ENCODE data around the gene TACC2.

The TACC2 gene

DNA sequence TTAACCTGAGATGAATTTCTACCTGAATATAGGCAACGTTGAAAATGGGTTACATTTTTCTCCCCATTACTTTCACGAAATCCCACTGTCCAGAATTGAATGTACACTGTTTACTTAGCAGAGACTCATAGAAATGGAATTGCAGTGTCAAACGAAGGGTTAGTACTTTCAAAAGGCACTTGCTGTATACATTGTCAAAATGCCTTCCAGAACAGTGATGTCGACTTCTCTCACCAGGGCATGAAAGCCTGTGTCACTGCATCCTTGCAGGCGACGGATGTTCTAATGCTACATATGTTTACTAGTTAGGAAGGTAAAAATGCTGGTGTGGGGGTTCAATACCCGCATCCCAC lies 41.2 kb downstream of the TACC2 start:
- DNase-seq (ENCODE audit: low read depth) = no peak

DNA sequence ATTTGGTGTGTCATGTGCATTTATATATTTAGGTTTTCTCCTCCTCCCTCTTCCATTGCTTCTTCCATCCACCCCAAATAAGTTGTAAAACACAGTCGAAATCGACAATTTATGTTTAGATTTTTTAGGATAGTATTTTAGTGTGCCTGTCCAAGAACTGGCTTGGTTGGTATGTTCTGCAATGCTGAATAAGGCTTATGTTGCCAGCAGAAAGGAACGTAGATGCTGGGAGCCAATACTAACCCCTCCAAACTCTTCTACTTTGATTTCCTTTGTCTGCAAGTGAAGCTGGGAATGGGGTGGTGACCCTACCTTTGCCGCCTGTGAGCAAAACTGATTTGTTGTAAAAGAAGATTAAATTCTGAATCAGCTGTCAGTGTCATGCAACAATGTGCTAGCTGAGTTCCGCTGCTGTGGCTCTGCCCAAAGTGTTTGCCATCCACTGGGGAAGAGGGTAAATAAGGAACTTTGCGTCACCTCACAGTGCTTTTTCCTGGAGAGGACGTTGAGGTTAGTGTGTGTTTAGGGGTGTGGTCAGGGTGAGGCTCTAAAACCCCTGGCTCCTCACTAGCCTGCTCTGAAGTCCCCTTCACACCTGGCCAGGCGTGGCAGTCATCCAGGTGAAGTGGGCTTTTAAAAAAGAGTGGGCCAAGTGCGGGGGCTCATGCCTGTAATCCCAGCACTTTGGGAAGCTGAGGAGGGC lies 44.4 kb downstream of the TACC2 start:
- no peak for DNase-seq (ENCODE audit: low read depth)

DNA sequence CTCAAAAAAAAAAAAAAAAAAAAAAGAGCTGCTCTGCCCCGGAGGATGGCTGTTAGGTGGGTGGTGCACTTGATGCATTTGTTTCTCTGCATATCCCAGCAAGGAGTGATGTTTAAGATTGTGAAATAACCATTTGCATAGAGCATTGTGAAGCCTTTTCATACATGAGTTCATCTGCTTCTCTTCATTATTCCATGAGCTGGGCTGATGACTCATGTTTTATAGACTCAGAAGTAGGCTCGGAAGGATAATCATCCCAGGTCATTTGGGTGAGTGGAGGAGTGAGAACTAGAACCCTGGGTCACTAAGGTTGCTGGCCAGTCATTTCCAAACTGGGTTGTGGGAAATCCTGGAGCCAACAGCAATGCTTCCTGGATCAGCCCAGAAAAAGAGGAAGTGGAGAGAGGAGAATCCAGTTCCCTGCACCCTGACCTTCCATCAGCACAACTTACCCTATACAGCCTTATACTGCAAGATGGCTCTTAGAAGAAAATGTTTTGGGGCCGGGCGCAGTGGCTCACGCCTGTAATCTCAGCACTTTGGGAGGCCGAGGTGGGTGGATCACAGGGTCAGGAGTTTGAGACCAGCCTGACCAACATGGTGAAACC lies 45.3 kb downstream of the TACC2 start:
- DNase-seq (ENCODE audit: low read depth) = peak; percentile 35

DNA sequence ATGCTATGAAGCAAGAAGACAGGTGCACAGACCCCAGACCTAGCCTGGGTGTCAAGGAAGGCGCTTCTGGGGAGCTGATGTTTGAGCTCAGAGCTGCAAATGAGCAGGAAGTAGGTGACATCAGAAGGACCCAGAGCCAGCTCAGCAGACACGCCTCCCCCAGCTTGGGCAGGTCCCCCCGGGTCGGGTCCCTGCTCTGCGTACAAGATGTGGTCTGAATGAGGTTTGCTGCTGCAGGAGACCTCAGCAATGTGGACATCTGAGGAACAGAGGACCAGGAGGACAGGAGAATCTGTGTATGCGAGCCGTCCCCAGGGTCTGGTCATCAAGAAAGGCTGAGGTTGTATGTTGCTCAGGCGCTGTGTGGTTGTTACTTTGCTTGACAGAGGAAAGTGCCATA lies 51.8 kb downstream of the TACC2 start:
- DNase-seq (ENCODE audit: low read depth) = no peak

DNA sequence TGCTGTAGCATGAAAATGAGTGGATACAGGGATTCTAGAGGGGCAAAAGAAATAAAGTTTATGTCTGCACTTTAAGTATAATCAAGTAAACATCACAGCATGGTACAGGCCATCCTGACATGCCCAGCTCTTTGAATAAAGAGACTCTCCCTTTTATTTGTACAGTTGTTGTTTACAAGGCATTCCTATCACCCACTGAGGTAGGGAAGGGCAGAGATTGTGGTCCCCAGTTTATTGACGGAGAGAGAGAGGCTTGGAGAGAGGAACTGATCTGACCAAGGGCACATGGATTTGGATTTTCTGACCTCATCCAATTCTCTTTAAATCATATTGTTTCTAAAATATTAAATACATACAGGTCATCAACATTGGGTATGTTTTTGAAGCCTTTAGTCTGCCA lies 53.9 kb downstream of the TACC2 start:
- no peak for DNase-seq (ENCODE audit: low read depth)

DNA sequence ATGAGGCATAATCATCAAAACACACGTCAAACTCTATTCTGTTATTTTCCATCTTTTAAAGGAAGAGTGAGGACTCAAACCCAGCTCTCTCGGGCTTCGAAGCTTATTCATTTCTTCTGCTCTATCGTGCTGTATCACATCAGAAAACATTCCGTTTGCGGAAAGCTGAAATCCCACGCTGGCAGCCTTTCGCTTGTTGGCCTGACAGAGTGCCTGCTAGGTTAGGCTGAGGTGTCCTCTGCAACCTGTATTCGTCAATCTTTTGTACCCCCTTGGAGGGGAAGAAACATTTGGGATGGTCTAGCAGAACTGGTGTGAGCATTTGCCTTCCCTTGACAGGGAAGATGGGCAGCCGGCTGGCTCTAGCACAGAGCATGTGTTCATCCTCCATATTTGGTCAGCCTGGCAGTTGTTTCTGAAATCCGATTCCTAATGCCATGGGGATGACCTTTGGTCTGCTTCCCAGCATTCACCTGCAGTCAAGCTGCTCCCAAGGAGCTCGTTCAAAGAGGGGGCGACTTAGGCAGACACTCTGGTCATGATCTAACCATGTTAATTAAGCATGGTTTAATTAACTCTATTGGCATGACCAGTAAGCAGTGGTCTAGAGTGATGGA lies 55.2 kb downstream of the TACC2 start:
- DNase-seq (ENCODE audit: low read depth) = no peak

DNA sequence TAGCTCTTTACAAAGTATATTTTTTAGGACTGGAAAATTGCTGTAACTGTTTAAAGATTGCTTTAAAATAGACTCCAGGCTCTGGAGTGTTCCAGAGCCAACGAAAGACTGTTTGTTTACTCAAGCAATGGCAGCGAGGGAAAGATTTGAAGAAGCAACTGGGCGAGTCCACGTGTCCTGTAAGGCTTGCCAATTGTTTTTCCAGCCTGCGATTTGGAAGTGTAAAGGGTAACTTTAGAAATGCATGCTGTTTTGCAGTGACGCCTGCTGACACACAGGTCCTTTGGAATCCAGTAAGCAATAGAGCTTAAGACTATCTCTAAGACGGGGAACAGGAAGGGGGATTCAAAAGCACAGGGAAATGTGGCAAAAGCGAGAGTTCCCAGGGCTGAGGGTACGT lies 55.8 kb downstream of the TACC2 start:
- no peak for DNase-seq (ENCODE audit: low read depth)

DNA sequence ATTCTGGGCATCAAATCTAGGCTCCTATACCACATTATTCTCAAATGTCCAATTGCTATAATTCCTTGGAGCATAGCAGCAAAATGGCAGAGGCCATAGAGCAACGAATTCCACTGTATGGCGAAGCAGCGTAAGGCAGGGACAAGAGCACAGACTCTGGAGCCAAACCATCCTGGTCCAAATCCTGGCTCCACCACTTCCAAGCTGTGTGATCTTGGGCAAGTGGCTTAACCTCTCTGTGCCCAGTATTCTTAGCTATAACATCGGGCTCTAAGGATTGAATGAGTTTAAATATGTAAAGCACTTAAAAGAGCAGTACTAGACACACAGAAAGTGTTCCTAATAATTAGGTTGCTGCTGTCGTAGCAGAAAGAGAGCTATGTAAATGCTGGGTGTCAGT lies 56.2 kb downstream of the TACC2 start:
- DNase-seq (ENCODE audit: low read depth) = no peak

DNA sequence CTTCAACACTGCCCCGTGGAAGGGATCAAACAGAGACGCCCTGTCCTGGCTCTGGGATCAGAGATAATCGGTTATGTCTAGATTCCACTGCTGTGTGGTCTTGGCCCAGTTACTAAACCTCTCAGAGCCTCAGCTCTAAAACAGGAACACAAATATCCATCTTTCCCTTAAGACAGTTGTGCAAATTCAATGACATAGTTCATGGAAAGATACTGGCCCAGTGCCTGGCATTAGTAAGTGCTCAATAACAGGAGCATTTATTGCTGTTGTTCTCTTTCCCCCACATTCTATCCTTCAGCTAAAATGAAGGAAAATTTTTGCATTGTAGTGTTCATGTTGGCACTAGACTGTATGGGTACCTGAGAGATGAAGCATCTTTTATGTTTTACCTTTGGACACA lies 58.6 kb downstream of the TACC2 start:
- no peak for DNase-seq (ENCODE audit: low read depth)

DNA sequence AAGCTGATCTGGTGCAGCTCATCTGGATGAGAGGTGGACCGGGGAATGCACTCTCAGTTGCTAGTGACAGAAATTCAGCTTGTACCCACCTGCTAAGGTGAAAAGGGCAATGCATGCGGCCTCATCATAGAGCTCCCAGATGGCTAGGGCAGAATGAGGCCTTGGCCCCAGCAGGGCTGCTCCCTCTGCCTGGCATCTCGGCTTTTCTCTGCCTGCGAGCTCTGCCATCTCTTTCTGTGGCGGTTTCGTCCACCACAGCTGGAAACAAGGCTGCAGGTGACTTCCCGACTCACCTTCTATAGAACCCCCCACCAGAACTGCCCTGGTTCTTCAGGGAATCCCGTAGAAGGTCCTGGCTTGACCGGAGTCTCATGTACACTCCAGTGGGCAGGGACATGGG lies 60.1 kb downstream of the TACC2 start:
- no peak for DNase-seq (ENCODE audit: low read depth)

DNA sequence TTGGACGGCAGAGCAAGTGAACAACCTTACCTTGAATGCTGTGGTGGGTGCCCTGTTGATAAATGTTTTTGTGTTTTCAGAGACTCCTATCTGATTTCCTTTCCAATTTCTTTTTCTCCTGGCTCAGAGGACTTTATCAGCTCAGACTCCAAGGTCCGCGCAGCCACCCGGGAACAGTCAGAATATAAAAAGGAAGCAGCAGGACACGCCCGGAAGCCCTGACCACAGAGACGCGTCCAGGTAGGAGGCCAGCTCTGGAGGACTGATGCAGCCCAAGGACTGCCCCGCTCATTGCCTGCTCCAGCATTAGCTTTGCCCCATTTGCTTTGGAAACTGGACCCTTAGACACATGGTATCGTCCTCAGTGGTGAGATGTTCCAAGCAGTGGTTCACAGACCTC lies 61.3 kb downstream of the TACC2 start:
- no peak for DNase-seq (ENCODE audit: low read depth)

DNA sequence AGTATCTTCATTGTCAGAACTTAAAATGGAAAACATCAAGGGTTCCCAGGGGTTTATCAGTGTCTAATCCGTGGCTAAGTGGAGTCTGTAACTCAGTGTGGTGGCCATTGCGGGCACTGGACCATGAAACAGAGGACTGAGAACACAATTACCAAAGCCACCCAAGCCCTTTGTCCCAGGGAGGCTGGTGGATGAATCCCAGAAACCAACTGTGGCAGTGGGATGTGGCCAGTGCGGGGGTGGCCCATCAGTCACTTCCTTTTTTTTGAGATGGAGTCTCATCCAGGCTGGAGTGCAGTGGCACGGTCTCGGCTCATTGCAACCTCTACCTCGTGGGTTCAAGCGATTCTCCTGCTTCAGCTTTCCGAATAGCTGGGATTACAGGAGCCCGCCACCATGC lies 61.8 kb downstream of the TACC2 start:
- DNase-seq (ENCODE audit: low read depth) = no peak

DNA sequence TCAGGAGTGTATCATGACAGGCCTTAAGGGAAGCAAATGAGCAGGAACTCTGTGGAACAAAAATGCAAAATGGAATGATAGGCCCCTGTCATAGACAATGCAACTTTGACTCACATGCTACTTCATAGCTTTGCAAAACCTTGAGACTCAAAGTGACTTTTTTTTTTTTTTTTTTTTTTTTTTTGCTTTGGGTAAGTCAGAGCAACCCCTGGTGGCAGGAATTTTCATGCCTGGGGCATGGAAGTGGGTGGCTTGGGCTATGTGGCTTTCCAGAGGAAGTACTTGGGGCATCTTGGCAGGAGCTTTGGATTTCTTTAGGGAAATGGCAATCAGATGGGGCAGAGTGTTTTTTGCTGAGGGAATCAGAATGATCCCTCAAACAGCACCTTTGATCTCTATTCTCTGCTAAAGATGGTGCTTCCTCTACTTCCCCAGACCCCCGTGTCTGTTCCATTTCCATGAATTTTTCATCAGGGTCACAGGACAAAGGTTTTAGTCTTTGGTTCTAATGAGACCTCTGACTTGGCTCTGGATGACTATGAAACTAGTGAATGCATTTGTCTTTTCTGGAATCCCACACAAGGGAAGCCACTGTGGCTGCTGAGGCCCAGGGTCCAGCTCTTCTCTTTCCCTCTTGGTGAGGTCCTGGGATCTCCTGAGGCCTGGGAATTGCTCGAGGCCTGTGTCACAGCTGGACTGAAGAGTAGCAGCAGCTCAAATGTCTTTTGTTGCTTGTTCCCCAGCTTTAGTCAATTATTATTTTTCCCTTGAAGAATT lies 62.8 kb downstream of the TACC2 start:
- no peak for DNase-seq (ENCODE audit: low read depth)

DNA sequence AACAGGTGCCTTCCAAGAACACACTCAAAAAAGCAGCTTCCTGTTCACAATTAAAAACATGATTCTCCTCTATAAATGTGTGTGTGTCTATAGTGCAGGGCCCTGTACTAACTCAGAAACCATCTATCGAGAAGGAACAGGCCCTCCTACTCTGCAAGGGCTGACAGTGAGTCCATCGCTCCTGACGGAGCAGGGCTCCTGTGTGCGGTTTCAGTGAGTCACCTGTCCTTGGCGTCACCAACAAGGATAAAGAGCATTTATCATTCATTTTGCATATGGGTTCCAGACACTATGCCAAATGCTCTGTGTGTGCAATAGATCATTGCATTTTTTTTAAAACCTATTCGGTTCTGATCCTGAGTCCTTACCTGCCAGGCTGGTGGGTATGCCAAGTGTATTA lies 63.7 kb downstream of the TACC2 start:
- DNase-seq (ENCODE audit: low read depth) = no peak

DNA sequence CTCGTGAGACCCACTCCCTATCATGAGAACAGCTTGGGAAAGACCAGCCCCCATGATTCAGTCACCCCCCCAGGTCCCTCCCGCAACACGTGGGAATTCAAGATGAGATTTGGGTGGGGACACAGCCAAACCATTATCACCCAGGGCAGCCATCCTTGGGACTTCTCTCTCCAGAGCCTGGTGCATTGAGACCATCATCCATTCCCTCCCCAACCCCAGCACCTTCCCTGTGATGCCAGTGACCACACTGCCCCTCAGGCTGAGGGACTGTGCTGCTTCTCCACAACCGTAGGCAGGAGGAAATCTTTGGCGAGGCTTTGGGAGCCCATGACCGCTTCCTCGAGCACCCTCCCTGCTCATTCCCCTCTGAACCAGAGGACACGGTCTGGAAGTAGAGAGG lies 64.4 kb downstream of the TACC2 start:
- no peak for DNase-seq (ENCODE audit: low read depth)

DNA sequence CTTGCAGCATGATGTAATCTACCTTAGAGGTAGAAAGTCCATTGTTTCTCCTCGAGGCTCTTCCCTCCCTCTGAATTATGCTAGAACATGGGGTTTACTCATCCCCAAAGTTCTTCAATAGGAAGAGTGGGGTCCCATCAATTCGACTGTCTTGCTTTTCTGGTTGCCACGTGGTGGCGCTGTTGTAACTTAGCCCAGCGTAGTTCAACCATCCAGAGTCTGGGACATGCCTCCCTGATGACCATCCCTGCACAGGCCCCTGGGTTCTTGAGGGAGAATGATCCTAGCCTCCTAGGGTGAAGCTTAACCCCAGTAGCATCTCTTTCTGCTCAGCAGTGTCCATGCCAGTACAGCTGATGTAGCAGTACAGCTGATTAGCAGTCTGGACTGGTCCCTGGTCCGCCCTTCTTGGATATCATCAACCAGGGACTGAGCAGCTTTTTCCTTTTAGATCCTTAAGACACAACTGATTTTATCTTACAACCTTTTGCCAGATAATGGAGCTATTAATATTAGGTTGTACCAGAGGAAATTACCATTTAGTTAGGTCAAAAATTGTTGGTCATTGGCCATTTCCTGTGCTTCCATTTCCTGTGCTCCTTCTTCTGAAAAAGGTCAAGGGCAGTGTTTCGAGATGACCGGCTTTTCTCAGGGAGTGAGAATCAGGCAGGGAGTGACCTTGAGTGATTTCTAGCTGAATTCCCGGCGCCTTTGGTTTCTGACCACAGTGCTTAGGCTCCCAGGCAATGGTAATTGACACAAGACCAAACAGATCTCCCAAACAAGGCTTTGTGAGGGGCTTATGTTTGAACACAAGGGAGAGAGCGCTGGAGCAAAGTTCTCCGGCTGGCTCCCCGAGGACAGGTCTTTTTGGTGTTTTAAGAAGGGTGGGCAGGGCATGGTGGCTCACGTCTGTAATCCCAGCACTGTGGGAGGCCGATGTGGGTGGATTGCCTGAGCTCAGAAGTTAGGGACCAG lies 65.4 kb downstream of the TACC2 start:
- DNase-seq (ENCODE audit: low read depth) = no peak

DNA sequence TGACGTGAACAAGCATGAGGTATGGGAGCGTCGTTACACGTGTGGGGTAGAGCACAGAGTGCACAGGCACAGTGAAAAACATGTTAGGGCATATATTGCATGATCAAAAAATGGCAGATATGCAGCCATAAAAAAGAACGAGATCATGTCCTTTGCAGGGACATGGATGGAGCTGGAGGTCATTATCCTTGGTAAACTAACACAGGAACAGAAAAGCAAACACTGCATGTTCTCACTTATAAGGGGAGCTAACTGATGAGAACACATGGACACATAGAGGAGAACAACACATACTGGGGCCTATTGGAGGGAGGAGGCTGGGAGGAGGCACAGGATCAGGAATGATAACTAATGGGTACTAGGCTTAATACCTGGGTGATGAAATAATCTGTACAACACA lies 66.3 kb downstream of the TACC2 start:
- DNase-seq (ENCODE audit: low read depth) = no peak

DNA sequence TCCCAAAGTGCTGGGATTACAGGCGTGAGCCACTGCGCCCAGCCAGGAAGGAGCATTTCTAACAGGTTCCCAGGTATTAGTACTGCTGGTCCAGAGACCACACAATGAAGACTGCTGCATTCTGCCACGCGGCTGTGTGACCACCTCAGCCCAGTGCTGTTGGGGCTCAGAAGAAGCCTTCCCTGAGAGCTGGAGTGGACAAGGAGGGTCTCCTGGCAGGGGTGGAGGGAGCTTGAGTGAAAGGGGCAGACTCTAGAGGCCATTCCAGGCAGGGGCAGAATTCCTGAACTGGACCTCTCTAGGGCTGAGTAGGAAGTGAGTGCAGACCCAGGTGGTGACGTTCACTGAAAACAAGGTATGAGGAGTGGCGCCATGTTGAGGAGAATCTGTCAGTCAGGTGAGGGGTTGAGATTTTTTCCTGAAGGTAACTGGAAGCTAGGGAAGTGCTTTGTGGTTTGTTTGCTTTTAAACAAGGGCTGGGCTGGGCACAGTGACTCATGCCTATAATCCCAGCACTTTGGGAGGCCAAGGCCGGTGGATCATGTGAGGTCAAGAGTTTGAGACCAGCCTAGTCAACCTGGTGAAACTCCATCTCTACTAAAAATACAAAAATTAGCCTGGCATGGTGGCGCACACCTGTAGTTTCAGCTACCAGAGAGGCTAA lies 67.6 kb downstream of the TACC2 start:
- DNase-seq (ENCODE audit: low read depth) = no peak

DNA sequence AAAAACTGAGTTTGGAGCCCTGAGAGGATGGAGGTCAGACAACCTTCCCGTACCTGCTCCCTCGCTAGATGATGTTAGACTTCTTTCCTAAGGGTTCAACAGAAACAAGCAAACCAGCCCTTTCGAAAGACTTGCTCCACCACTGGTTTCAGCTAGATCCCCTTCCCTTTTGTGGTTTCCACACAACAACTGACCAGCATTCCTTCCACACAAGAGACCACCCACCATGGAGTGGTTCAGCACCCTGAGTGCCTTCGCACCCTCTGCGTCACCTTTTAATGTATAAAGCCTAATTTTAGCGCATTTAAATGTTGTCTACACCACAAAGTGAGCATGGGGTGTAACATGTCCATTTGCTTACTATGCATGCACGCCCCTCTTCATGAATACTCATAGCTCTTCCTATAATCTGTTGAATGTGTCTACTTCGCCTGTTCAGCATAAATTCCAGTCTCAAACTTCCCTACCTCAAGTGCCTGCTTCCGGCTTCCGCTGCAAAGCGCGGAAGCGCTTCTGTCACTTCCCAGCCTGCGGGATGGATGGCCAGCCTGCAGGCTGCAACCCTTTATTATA lies 69.0 kb downstream of the TACC2 start:
- no peak for DNase-seq (ENCODE audit: low read depth)

DNA sequence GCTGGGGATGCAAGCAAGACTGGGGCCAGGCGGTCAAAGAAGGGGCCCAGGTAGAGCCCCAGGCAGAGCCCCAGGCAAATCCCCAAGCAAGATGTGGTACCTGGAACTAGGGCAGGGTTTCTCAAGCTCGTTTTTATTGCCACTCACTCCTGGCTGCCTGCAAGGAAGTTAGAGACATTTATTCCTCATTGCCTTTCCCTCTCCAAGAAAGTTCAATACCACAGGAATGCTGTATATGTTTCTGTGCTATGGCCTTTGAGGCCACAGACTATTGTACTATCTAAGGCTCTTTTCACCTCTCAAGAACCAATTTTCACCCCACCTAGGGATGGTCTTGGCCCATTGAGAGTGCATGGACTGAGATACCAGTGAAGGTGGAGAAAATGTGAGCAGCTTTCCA lies 71.3 kb downstream of the TACC2 start:
- DNase-seq (ENCODE audit: low read depth) = no peak
